ENCODE data around the gene DDAH2.

- TF ChIP-seq, protein P1, sequence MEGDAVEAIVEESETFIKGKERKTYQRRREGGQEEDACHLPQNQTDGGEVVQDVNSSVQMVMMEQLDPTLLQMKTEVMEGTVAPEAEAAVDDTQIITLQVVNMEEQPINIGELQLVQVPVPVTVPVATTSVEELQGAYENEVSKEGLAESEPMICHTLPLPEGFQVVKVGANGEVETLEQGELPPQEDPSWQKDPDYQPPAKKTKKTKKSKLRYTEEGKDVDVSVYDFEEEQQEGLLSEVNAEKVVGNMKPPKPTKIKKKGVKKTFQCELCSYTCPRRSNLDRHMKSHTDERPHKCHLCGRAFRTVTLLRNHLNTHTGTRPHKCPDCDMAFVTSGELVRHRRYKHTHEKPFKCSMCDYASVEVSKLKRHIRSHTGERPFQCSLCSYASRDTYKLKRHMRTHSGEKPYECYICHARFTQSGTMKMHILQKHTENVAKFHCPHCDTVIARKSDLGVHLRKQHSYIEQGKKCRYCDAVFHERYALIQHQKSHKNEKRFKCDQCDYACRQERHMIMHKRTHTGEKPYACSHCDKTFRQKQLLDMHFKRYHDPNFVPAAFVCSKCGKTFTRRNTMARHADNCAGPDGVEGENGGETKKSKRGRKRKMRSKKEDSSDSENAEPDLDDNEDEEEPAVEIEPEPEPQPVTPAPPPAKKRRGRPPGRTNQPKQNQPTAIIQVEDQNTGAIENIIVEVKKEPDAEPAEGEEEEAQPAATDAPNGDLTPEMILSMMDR (conservative IDR thresholded peaks at IDR 0.05; ENCODE audit: low read depth, low read length) = no peak
- TF ChIP-seq EZH2 (IDR thresholded peaks at IDR 0.05; ENCODE audit: borderline replicate concordance, low read depth, low read length, poor library complexity, severe bottlenecking) = no peak
Measured at GRCh38 chr6:31702405-31702818, 26.7 kb downstream of the DDAH2 start.

Data from A673 (cell line).